GM23248 (cell line): ENCODE measurements around the gene CXCR2. TPM values are rescaled to one million over a fixed set of nuclear protein-coding genes. Genes with fewer than 3 reads are reported as not detected.

Experiments used
- DNase-seq: peaks from one replicate; pipeline ENCODE4 v3.0.0-alpha.2; 2015
- H2AFZ ChIP-seq: fragments of 200-600 bp; sonication (generic); 2 replicates; pipeline ENCODE4 v1.6.1; 2016; ENCODE audit warnings: antibody characterized with exemption
- H3F3A ChIP-seq: fragments of 200-600 bp; sonication (generic); 2 replicates; pipeline ENCODE4 v1.6.1; 2016; ENCODE audit warnings: mild to moderate bottlenecking, antibody characterized with exemption, mixed run types; ENCODE audit not compliant: insufficient read depth
- H3K27ac ChIP-seq: fragments of 200-600 bp; sonication (generic); 2 replicates; pipeline ENCODE4 v1.5.1; 2016; ENCODE audit warnings: mild to moderate bottlenecking
- H3K27me3 ChIP-seq: fragments of 200-600 bp; sonication (generic); replicated peaks from 2 replicates; pipeline ENCODE4 v1.6.1; 2016; ENCODE audit warnings: mild to moderate bottlenecking; ENCODE audit not compliant: insufficient read depth
- H3K36me3 ChIP-seq: fragments of 200-600 bp; sonication (generic); 2 replicates; pipeline ENCODE4 v1.6.1; 2016; ENCODE audit warnings: low read depth, mild to moderate bottlenecking
- H3K4me1 ChIP-seq: fragments of 200-600 bp; sonication (generic); 2 replicates; pipeline ENCODE4 v1.6.1; 2016; ENCODE audit warnings: mild to moderate bottlenecking; ENCODE audit not compliant: insufficient read depth
- H3K4me2 ChIP-seq: fragments of 200-600 bp; sonication (generic); one replicate; pipeline ENCODE4 v1.6.1; 2016; ENCODE audit warnings: mild to moderate bottlenecking; ENCODE audit not compliant: unreplicated experiment
- H3K4me3 ChIP-seq: fragments of 200-600 bp; sonication (generic); 2 replicates; pipeline ENCODE4 v1.5.1; 2016; ENCODE audit warnings: mild to moderate bottlenecking
- H3K79me2 ChIP-seq: fragments of 200-600 bp; sonication (generic); 2 replicates; pipeline ENCODE4 v1.6.1; 2016; ENCODE audit warnings: mild to moderate bottlenecking; ENCODE audit not compliant: insufficient read depth
- H3K9ac ChIP-seq: fragments of 200-600 bp; sonication (generic); 2 replicates; pipeline ENCODE4 v1.6.1; 2016; ENCODE audit warnings: mild to moderate bottlenecking
- H3K9me2 ChIP-seq: fragments of 200-600 bp; sonication (generic); 2 replicates; pipeline ENCODE4 v1.6.1; 2016; ENCODE audit warnings: mixed run types, mild to moderate bottlenecking, moderate library complexity; ENCODE audit not compliant: insufficient read depth
- H3K9me3 ChIP-seq: fragments of 200-600 bp; sonication (generic); one replicate; pipeline ENCODE4 v1.6.1; 2017; ENCODE audit warnings: low read depth
- H4K20me1 ChIP-seq: fragments of 200-600 bp; sonication (generic); 2 replicates; pipeline ENCODE4 v1.6.0; 2016; ENCODE audit not compliant: insufficient read depth
- EZH2 ChIP-seq: fragments of 200-600 bp; sonication (generic); IDR thresholded peaks from 2 replicates; pipeline ENCODE4 v1.6.1; 2018; ENCODE audit warnings: antibody characterized with exemption, mild to moderate bottlenecking; ENCODE audit not compliant: insufficient read depth, poor library complexity, severe bottlenecking
- EZH2phosphoT487 ChIP-seq: fragments of 200-600 bp; sonication (generic); IDR thresholded peaks from 2 replicates; pipeline ENCODE4 v1.6.1; 2018; ENCODE audit warnings: antibody characterized with exemption, moderate library complexity, mild to moderate bottlenecking, low read depth; ENCODE audit not compliant: insufficient read depth
- WGBS, 2 experiments: methylation state at CpG; one replicate each; pipeline ENCODE4 v1.1.6; 2015 to 2017; ENCODE audit warnings: low lambda C conversion rate in 2 of 2, low coverage in 1 of 2; ENCODE audit errors: missing lambda C conversion rate in 2 of 2; 5-methylcytosine and 5-hydroxymethylcytosine counted together
- in situ Hi-C: fragments of 300-500 bp; cut with MboI; formaldehyde crosslinking; loops from 2 replicates; pipeline ENCODE4 v1.15.0; 2020
- polyA plus RNA-seq: library from polyadenylated mRNA; unstranded; fragments of >200 nt; fragmentation: Nextera tagmentation; extraction: Ambion mirVana; gene quantifications from 2 replicates; pipeline ENCODE4 v1.2.1, GENCODE V29; 2016
- total RNA-seq: library from RNA; depleted of rRNA; stranded (reverse); fragments of >200 nt; shearing (Covaris generic); gene quantifications from 2 replicates; pipeline ENCODE4 v1.2.3, GENCODE V29; 2014

The CXCR2 gene
- total and polyA plus RNA-seq, 2 experiments from 2014 or later = not detected

GRCh38 chr2:218152777-218153176 lies 26.9 kb downstream of the CXCR2 start:
- in situ Hi-C loops = no loop called here
- Histone ChIP-seq H4K20me1 (no peaks in the 10 kb centered on the region), H3K27me3 (peaks cover 89% of the 10 kb centered on the region)

GRCh38 chr2:218155953-218156479 lies 30.2 kb downstream of the CXCR2 start:
- TF ChIP-seq EZH2 = no peak
- no peak for DNase-seq
- H3K79me2 ChIP-seq = no peaks in the 10 kb centered on the region
- H3F3A ChIP-seq = no peaks in the 10 kb centered on the region
- no peak overlapping the region for H3K9ac ChIP-seq
- no peaks in the 10 kb centered on the region for H3K9me3 ChIP-seq
- H3K36me3 ChIP-seq = no peaks in the 10 kb centered on the region
- H3K4me3 ChIP-seq = no peak overlapping the region
- in situ Hi-C loops = no loop called here
- no peak overlapping the region for H2AFZ ChIP-seq
- H3K9me2 ChIP-seq = no peaks in the 10 kb centered on the region
- 48 to 49% methylated on average over 7 of the region's 7 CpGs for WGBS, 2 experiments
- H3K4me2 ChIP-seq = no peak overlapping the region
- no peaks in the 10 kb centered on the region for H3K4me1 ChIP-seq
- peaks cover 89% of the 10 kb centered on the region for H3K27me3 ChIP-seq
- H4K20me1 ChIP-seq = no peaks in the 10 kb centered on the region
- no peak overlapping the region for H3K27ac ChIP-seq

More at GRCh38 chr2:218152777-218153176, 26.9 kb downstream of the CXCR2 start:
- Histone ChIP-seq H2AFZ (no peak overlapping the region), H3K27ac (no peak overlapping the region), H3K4me1 (no peaks in the 10 kb centered on the region), H3F3A (no peaks in the 10 kb centered on the region), H3K9ac (no peak overlapping the region), H3K9me3 (no peaks in the 10 kb centered on the region), H3K79me2 (no peaks in the 10 kb centered on the region), H3K9me2 (no peaks in the 10 kb centered on the region), H3K36me3 (no peaks in the 10 kb centered on the region), H3K4me2 (no peak overlapping the region), H3K4me3 (no peak overlapping the region)
- DNase-seq = no peak
- no peak for TF ChIP-seq EZH2
- no peak for TF ChIP-seq EZH2phosphoT487
- WGBS, 2 experiments = 29 to 32% methylated on average over 1 of the region's 1 CpG

DNA sequence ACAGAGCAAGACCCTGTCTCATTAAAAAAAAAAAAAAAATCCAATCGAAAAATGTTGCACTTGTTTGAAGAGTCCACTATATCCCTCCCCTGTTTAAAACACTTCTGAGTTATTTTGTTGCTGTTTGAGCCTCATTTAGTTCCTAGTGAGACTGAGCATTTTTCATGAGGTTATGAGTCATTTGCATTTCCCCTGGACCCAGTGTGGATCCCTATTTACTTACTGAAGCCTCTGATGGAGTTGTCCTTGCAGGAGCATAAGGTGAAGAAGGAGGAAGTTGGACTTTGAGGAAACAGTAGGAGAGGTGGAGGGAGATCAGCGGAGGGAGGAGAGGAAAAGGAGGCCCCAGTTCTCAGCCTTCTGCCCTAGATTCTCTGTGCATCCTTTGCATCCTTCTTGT lies 35.8 kb downstream of the CXCR2 start:
- in situ Hi-C loops = no loop called here
- Histone ChIP-seq H3K27me3 (peaks cover 86% of the 10 kb centered on the region), H3K36me3 (no peaks in the 10 kb centered on the region), H3F3A (no peaks in the 10 kb centered on the region), H3K27ac (no peak overlapping the region), H3K9ac (no peak overlapping the region), H3K9me2 (no peaks in the 10 kb centered on the region), H2AFZ (no peak overlapping the region), H4K20me1 (no peaks in the 10 kb centered on the region), H3K79me2 (no peaks in the 10 kb centered on the region), H3K9me3 (no peaks in the 10 kb centered on the region), H3K4me3 (no peak overlapping the region), H3K4me2 (no peak overlapping the region), H3K4me1 (no peaks in the 10 kb centered on the region)
- no peak for TF ChIP-seq EZH2phosphoT487
- no peak for TF ChIP-seq EZH2
- no peak for DNase-seq
- WGBS, 2 experiments = 38% methylated on average over 2 of the region's 2 CpGs

DNA sequence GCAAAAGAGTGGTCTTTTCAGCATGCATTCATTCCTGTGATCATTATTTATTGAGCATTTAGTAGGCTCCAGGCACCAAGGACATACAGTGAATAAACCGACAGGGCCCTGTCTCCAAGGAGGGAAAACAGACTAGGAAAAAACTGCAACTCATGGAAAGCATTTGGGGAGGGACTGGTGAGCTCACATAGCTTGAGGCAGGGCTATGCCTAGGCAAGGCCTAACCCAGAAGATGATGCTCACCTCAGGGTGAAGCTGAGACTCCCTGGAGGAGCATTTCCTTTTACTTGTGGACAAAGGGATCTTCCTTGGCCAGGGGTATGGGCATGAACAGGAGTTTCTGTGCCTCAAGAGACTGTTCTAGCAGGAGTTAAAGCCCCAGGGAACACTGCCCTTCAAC lies 37.0 kb downstream of the CXCR2 start:
- H3K36me3 ChIP-seq = no peaks in the 10 kb centered on the region

DNA sequence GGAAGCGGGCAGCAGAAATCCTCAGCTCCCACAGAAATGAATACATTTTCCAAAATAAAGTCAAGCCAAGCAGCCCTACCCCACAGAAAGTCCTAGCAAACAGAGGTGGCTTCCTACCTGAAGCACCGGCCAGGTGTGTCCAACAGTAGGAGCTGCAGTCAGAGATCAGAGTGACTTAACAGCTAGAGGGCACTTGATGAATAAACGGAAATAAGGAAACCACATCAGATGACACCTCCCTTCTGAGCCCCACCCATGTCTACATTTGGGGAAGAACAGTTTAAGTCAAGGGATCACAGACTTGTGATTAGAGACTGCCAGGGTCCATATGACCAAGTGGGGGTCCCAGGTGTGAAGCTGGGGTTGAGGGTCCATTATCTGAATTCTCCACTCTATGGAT lies 41.0 kb downstream of the CXCR2 start, which contains the start of gene CXCR1:
Gene CXCR1 (minus strand): TSS at position 172 of the 400 bp plus-strand sequence. CDS start 1,751 bp downstream, outside the sequence.
- H3F3A ChIP-seq = no peaks in the 10 kb centered on the region
- DNase-seq = no peak
- H3K9ac ChIP-seq = no peak within 1 kb of the TSS
- H3K9me2 ChIP-seq = no peaks in the 10 kb centered on the region
- peaks cover 74% of the 10 kb centered on the region for H3K27me3 ChIP-seq
- in situ Hi-C loops = no loop called here
- 54 to 55% methylated on average over 3 of the region's 3 CpGs for WGBS, 2 experiments
- no peaks in the 10 kb centered on the region for H4K20me1 ChIP-seq
- H3K9me3 ChIP-seq = no peaks in the 10 kb centered on the region
- H3K4me2 ChIP-seq = no peak within 1 kb of the TSS
- H3K4me1 ChIP-seq = no peaks in the 10 kb centered on the region
- H3K36me3 ChIP-seq = no peaks in the 10 kb centered on the region
- H3K4me3 ChIP-seq = no peak within 1 kb of the TSS
- no peaks in the 10 kb centered on the region for H3K79me2 ChIP-seq
- no peak within 1 kb of the TSS for H3K27ac ChIP-seq
- TF ChIP-seq EZH2 = no peak
- no peak for TF ChIP-seq EZH2phosphoT487
- no peak within 1 kb of the TSS for H2AFZ ChIP-seq

More for the DNA sequence above, 37.0 kb downstream of the CXCR2 start:
- H3K9ac ChIP-seq = no peak overlapping the region
- no peak overlapping the region for H3K27ac ChIP-seq
- no peak overlapping the region for H3K4me2 ChIP-seq
- no peaks in the 10 kb centered on the region for H3K9me2 ChIP-seq
- no peak overlapping the region for H3K4me3 ChIP-seq
- in situ Hi-C loops = no loop called here
- H3K27me3 ChIP-seq = peaks cover 82% of the 10 kb centered on the region
- H3F3A ChIP-seq = no peaks in the 10 kb centered on the region
- H3K79me2 ChIP-seq = no peaks in the 10 kb centered on the region
- WGBS, 2 experiments = 38 to 45% methylated on average over 1 of the region's 1 CpG
- no peak for TF ChIP-seq EZH2phosphoT487
- TF ChIP-seq EZH2 = no peak
- no peaks in the 10 kb centered on the region for H3K4me1 ChIP-seq
- no peak overlapping the region for H2AFZ ChIP-seq
- no peaks in the 10 kb centered on the region for H4K20me1 ChIP-seq
- DNase-seq = no peak
- H3K9me3 ChIP-seq = no peaks in the 10 kb centered on the region
